ENCODE results near the gene SRP9. TPM values are rescaled to one million over a fixed set of nuclear protein-coding genes. Genes with fewer than 3 reads are reported as not detected.

SRP9 gene
- total RNA-seq, 1 experiment from 2014 or later, result 509 TPM

Other genes with a start within 250 kb of the SRP9 start
- gene ENAH, start 124.7 kb upstream of the SRP9 start, total RNA-seq (2014; rRNA removed; shearing (Covaris generic); ENCODE audit: low replicate concordance), result 121 and 171 TPM in 2 replicates
- 80.7 and 111 TPM in 2 replicates for gene EPHX1, start 32.3 kb downstream of the SRP9 start, total RNA-seq (2014; rRNA removed; shearing (Covaris generic); ENCODE audit: low replicate concordance)
- 1.3 and 5.5 TPM in 2 replicates for gene TMEM63A, start 104.6 kb downstream of the SRP9 start, total RNA-seq (2014; rRNA removed; shearing (Covaris generic); ENCODE audit: low replicate concordance)
- not detected in 2 replicates for gene LEFTY1, start 111.3 kb downstream of the SRP9 start, total RNA-seq (2014; rRNA removed; shearing (Covaris generic); ENCODE audit: low replicate concordance)
- gene PYCR2, start 146.4 kb downstream of the SRP9 start, total RNA-seq (2014; rRNA removed; shearing (Covaris generic); ENCODE audit: low replicate concordance), result 74.2 and 113 TPM in 2 replicates
- not detected in 2 replicates for gene LEFTY2, start 163.4 kb downstream of the SRP9 start, total RNA-seq (2014; rRNA removed; shearing (Covaris generic); ENCODE audit: low replicate concordance)
- gene SDE2, start 221.5 kb downstream of the SRP9 start, total RNA-seq (2014; rRNA removed; shearing (Covaris generic); ENCODE audit: low replicate concordance), result 16.3 and 19.4 TPM in 2 replicates

Measured in MG63 (cell line).